Suppressor macrophage treated with lipopolysaccharide for 4 hours (primary cell): ENCODE measurements around the gene RAB6B.

Experiments
- DNase-seq: peaks from one replicate; pipeline ENCODE4 v3.0.0-alpha.2; 2020

Gene RAB6B

GRCh38 chr3:133895208-133896001 is at the start of gene RAB6B:
RAB6B (minus strand) TSS chr3:133895882; CDS start chr3:133895466, 416 bp downstream.
- DNase-seq: no peak

- DNase-seq: no peak
Observed at GRCh38 chr3:133944641-133945380, 49.1 kb upstream of the RAB6B start.

- DNase-seq: no peak
Observed at GRCh38 chr3:133944181-133944580, 48.5 kb upstream of the RAB6B start.

GRCh38 chr3:133943639-133944141 is 48.0 kb upstream of the RAB6B start:
- no peak for DNase-seq

- DNase-seq: no peak
Observed at GRCh38 chr3:133943031-133943535, 47.4 kb upstream of the RAB6B start.

GRCh38 chr3:133941415-133941821 is 45.7 kb upstream of the RAB6B start:
- DNase-seq: no peak

GRCh38 chr3:133940536-133940935 is 44.9 kb upstream of the RAB6B start:
- no peak for DNase-seq

GRCh38 chr3:133939463-133939835 is 43.8 kb upstream of the RAB6B start:
- no peak for DNase-seq

- no peak for DNase-seq
Observed at GRCh38 chr3:133938770-133939462, 43.2 kb upstream of the RAB6B start.

- DNase-seq: no peak
Observed at GRCh38 chr3:133937756-133938601, 42.3 kb upstream of the RAB6B start.

GRCh38 chr3:133937061-133937686 is 41.5 kb upstream of the RAB6B start:
- DNase-seq: no peak

- no peak for DNase-seq
Observed at GRCh38 chr3:133935843-133936769, 40.4 kb upstream of the RAB6B start.

GRCh38 chr3:133934996-133935842 is 39.5 kb upstream of the RAB6B start:
- DNase-seq: no peak

- no peak for DNase-seq
Observed at GRCh38 chr3:133934073-133934970, 38.6 kb upstream of the RAB6B start.

GRCh38 chr3:133933097-133934024 is 37.7 kb upstream of the RAB6B start:
- no peak for DNase-seq

- DNase-seq: no peak
Observed at GRCh38 chr3:133932009-133932408, 36.3 kb upstream of the RAB6B start.

- DNase-seq: no peak
Observed at GRCh38 chr3:133931084-133931483, 35.4 kb upstream of the RAB6B start.
